Karpas-422 (cell line): ENCODE measurements around the gene RABGAP1L. TPM values are rescaled to one million over a fixed set of nuclear protein-coding genes. Genes with fewer than 3 reads are reported as not detected.

Experiments used
- DNase-seq: peaks from one replicate; pipeline ENCODE4 v3.0.0-alpha.2; 2015
- H2AFZ ChIP-seq: fragments of 200-600 bp; sonication (generic); 2 replicates; pipeline ENCODE4 v1.6.1; 2014; ENCODE audit warnings: antibody characterized with exemption, low read length, mixed read lengths
- H3K27ac ChIP-seq: fragments of 200-600 bp; sonication (generic); 2 replicates; pipeline ENCODE4 v1.5.1; 2014; ENCODE audit warnings: mild to moderate bottlenecking, low read length, moderate library complexity
- H3K27me3 ChIP-seq: fragments of 200-600 bp; sonication (generic); 2 replicates; pipeline ENCODE4 v1.6.1; 2014; ENCODE audit warnings: low read length, mixed read lengths
- H3K36me3 ChIP-seq: fragments of 200-600 bp; sonication (generic); 2 replicates; pipeline ENCODE4 v1.6.1; 2014; ENCODE audit warnings: low read length, mixed read lengths; ENCODE audit not compliant: insufficient read depth
- H3K4me1 ChIP-seq: fragments of 200-600 bp; sonication (generic); 2 replicates; pipeline ENCODE4 v1.6.1; 2014; ENCODE audit warnings: mild to moderate bottlenecking, low read length, mixed read lengths
- H3K4me2 ChIP-seq: fragments of 200-600 bp; sonication (generic); 2 replicates; pipeline ENCODE4 v1.6.1; 2014; ENCODE audit warnings: low read length, low read depth, mild to moderate bottlenecking; ENCODE audit not compliant: poor library complexity, severe bottlenecking
- H3K4me3 ChIP-seq: fragments of 200-600 bp; sonication (generic); 2 replicates; pipeline ENCODE4 v1.5.1; 2014; ENCODE audit warnings: mild to moderate bottlenecking, antibody characterized with exemption, low read length, mixed read lengths
- H3K79me2 ChIP-seq: fragments of 200-600 bp; sonication (generic); 2 replicates; pipeline ENCODE4 v1.6.1; 2014; ENCODE audit warnings: mild to moderate bottlenecking, low read length, mixed read lengths
- H3K9ac ChIP-seq: fragments of 200-600 bp; sonication (generic); 2 replicates; pipeline ENCODE4 v1.6.0; 2014; ENCODE audit warnings: low read length
- H3K9me2 ChIP-seq: fragments of 200-600 bp; sonication (generic), shearing (Covaris generic); replicated peaks from 2 replicates; pipeline ENCODE4 v1.6.0; 2014; ENCODE audit warnings: mild to moderate bottlenecking, low read length, moderate library complexity; ENCODE audit not compliant: insufficient read depth
- H3K9me3 ChIP-seq: fragments of 300-700, 200-600 bp; sonication (generic); 2 replicates; pipeline ENCODE4 v1.6.1; 2014; ENCODE audit warnings: low read length, mixed read lengths
- H4K20me1 ChIP-seq: fragments of 200-600 bp; sonication (generic); 2 replicates; pipeline ENCODE4 v1.6.1; 2014; ENCODE audit warnings: mild to moderate bottlenecking, antibody characterized with exemption, low read length, low read depth; ENCODE audit not compliant: insufficient read depth
- total RNA-seq: library from RNA; depleted of rRNA; stranded (reverse); fragments of >200 nt; shearing (Covaris generic); gene quantifications from 2 replicates; pipeline ENCODE4 v1.2.3, GENCODE V29; 2014; ENCODE audit warnings: low replicate concordance

RABGAP1L gene
- total RNA-seq, 1 experiment from 2014 or later: 28.9 TPM

DNA sequence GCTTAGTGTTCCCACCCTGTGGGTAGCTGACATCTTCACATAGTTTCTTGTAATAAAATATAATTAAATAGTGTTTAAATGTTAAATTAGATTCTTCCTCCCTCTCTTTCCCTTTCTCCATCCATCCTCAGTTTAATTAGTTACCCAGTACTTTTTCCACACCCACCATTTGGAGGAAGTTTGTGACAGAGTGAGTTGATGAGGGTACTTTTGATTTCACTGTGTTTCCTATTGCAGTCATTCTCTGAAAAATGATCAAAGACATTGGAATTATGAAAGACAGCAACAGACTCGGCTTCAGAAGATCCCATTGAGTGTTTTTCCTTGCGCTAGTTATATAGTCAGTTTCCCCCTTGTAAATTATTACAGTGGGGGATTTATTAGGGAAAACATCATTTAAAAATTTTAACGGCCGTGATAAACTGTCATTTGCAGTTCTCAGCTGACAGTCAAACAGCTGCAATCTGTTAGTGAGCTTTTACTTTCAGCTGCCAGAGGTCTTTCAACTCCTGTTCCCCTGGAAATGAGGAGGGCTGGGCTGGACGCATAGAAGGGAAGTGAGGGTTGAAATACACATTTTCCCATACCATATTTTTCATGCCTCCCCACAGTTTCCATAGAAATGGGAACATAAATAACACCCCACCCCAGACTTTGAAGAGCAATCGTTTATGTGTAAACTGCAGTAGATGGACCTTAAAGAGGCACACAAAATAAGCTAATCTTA lies 779.1 kb downstream of the RABGAP1L start:
- Histone ChIP-seq H4K20me1 (no peaks in the 10 kb centered on the region), H2AFZ (no peak overlapping the region), H3K9me3 (no peaks in the 10 kb centered on the region), H3K36me3 (no peaks in the 10 kb centered on the region), H3K4me3 (no peak overlapping the region), H3K9ac (no peak overlapping the region), H3K79me2 (no peaks in the 10 kb centered on the region), H3K27ac (no peak overlapping the region), H3K9me2 (no peaks in the 10 kb centered on the region), H3K4me2 (no peak overlapping the region), H3K27me3 (no peaks in the 10 kb centered on the region), H3K4me1 (peaks cover 12% of the 10 kb centered on the region)
- no peak for DNase-seq

DNA sequence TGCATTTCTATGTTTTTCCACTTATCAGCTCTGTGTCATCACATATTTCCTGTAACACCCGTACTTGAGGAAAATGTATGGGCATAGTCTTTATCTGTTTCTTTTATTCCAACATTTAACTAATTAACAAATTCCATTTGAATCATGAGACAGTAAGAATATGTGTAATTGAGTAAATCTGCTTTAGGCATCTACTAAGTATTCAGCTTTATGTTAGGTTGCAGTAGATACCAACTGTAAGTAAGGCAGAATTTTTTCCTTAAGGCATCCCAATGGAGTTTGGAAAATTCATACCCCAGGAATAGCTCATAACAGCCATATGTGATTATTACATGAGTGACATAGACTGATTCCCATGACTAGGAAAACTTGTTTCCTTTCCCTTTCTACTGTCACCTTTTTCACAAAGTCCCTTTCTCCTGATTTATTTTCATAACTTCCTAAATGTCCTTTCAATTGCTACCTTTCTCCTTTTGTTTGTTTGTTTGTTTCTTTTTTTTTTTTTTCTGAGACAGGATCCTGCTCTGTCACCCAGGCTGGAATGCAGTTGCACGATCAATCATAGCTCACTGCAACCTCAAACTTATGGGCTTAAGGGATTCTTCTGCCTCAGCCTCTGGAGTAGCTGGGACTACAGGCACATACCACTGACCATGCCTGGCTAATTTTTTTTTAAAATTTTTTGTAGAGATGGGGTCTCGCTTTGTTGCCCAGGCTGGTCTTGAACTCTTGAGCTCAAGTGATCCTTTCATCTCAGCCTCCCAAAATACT lies 780.6 kb downstream of the RABGAP1L start:
- no peak overlapping the region for H3K9ac ChIP-seq
- H3K4me2 ChIP-seq: no peak overlapping the region
- no peak for DNase-seq
- H3K4me1 ChIP-seq: peaks cover 12% of the 10 kb centered on the region
- no peak overlapping the region for H3K4me3 ChIP-seq
- no peak overlapping the region for H3K27ac ChIP-seq
- no peaks in the 10 kb centered on the region for H3K9me3 ChIP-seq
- no peak overlapping the region for H2AFZ ChIP-seq
- H4K20me1 ChIP-seq: no peaks in the 10 kb centered on the region
- no peaks in the 10 kb centered on the region for H3K36me3 ChIP-seq
- no peaks in the 10 kb centered on the region for H3K9me2 ChIP-seq
- H3K27me3 ChIP-seq: no peaks in the 10 kb centered on the region
- H3K79me2 ChIP-seq: no peaks in the 10 kb centered on the region

DNA sequence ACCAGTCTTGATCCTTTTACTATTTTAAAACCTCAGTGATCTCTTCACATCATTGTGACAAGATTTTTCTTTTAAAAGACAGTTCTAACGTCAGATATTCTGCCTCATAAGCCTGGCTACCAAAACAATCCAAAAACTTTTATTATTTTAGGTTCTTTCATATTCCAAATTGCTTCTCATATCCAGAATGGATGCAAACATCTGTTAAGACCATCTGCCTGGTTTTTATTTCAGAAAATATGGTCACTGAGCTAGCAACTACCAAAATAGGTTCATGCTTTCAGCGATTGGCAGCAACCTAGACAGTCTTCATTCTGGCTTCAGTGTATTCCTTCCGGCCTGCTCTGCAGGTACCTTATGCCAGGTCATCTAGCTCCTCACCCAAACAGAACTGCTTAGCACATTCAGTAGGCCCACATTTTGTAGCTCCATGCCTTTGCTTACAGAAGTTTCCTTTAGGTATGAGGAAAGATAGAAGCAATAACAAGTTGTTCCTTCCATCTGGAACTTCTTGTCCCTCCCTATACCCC lies 781.4 kb downstream of the RABGAP1L start:
- peaks cover 12% of the 10 kb centered on the region for H3K4me1 ChIP-seq
- no peaks in the 10 kb centered on the region for H3K9me2 ChIP-seq
- no peak overlapping the region for H2AFZ ChIP-seq
- H3K36me3 ChIP-seq: no peaks in the 10 kb centered on the region
- H4K20me1 ChIP-seq: no peaks in the 10 kb centered on the region
- H3K4me2 ChIP-seq: no peak overlapping the region
- H3K79me2 ChIP-seq: no peaks in the 10 kb centered on the region
- no peak for DNase-seq
- no peaks in the 10 kb centered on the region for H3K27me3 ChIP-seq
- no peak overlapping the region for H3K27ac ChIP-seq
- H3K9me3 ChIP-seq: no peaks in the 10 kb centered on the region
- no peak overlapping the region for H3K4me3 ChIP-seq
- H3K9ac ChIP-seq: no peak overlapping the region

DNA sequence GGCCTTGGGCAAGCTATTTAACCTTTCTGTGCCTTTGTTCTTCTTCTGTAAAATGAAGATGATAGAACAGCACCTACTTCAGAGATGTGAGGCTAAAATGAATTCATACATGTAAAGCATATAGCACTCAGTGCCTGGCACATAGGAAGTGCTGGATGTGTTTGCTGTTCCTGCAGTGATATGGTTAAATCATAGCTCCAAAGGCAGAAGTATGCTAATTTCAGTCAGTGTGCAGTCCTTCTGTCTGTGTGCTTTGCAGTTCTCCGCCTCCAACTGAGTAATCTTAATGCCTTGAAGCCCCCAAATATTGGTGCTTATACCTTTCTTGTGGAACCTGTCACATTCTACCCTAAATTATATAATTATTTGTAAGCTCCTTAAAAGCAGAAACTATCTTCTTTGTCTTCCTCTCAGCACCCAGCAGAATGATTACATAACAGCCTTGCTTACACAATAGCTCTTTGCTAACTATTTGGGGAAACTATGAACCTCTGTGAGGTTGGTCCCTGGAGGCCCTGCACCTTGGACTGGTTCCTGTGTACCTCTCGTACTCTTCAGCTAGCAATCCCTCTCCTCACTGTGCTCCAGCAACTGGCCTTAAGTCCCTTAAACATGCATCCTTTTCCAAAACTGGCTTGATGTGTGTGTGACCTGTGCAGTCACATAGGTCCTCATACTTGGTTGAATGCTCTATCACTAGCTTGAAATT lies 783.4 kb downstream of the RABGAP1L start:
- H3K4me1 ChIP-seq: peaks cover 12% of the 10 kb centered on the region
- H3K4me3 ChIP-seq: no peak overlapping the region
- no peaks in the 10 kb centered on the region for H3K9me3 ChIP-seq
- H3K4me2 ChIP-seq: peak overlapping the region; percentile 46
- H2AFZ ChIP-seq: 0 out of 2 replicates have a peak overlapping the region, but pooled peaks have one; percentile 8
- H3K79me2 ChIP-seq: no peaks in the 10 kb centered on the region
- peak overlapping the region; percentile 33; the same call in 1 of the 2 replicates for H3K9ac ChIP-seq
- H3K27ac ChIP-seq: peak overlapping the region; percentile 27; the same call in 1 of the 2 replicates
- H3K36me3 ChIP-seq: no peaks in the 10 kb centered on the region
- no peaks in the 10 kb centered on the region for H4K20me1 ChIP-seq
- no peaks in the 10 kb centered on the region for H3K9me2 ChIP-seq
- DNase-seq: peak; percentile 63
- H3K27me3 ChIP-seq: no peaks in the 10 kb centered on the region

DNA sequence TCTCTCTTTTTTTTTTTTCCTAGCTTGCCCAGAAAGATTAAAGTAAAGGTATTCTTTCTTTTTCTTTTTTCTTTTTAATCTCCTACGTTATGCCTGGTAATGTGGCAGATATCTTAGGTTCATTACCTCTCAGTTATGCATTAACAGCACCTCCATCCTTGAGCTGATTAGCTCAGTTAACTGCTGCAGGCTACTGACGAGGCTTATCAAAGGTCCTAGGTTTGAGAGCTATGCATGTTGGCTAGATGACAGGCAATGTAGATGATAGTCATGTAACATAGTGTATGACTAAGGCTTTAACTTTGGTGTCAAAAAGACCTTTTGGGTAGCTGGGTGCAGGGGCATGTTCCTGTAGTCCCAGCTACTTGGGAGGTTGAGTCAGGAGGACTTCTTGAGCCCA lies 786.7 kb downstream of the RABGAP1L start:
- Histone ChIP-seq H4K20me1 (no peaks in the 10 kb centered on the region), H2AFZ (no peak overlapping the region), H3K9me3 (no peaks in the 10 kb centered on the region), H3K36me3 (no peaks in the 10 kb centered on the region), H3K27ac (no peak overlapping the region), H3K79me2 (no peaks in the 10 kb centered on the region), H3K27me3 (no peaks in the 10 kb centered on the region), H3K9me2 (no peaks in the 10 kb centered on the region), H3K9ac (no peak overlapping the region), H3K4me2 (no peak overlapping the region), H3K4me3 (no peak overlapping the region), H3K4me1 (peaks cover 15% of the 10 kb centered on the region)
- no peak for DNase-seq

DNA sequence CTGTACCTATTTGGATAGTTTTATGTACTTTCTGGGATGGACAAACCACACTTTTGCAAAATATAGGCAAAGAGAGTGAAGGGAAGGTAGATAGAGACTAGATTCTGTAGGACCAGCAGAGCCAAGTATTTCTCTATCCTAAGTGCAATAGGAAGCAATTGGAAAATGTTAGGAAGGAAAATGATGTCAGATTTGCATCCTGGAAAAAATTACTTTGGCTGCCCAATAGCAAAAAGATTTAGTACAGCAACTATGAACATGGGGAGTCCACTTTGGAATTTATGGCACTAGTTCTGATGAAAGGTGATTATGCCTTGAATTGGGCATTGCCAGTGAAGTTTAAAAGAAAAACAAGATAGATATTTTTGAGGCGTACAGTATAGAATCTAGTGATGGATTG lies 789.7 kb downstream of the RABGAP1L start:
- no peaks in the 10 kb centered on the region for H4K20me1 ChIP-seq
- no peaks in the 10 kb centered on the region for H3K36me3 ChIP-seq
- no peak overlapping the region for H2AFZ ChIP-seq
- H3K4me2 ChIP-seq: no peak overlapping the region
- peaks cover 19% of the 10 kb centered on the region for H3K4me1 ChIP-seq
- H3K9me2 ChIP-seq: no peaks in the 10 kb centered on the region
- H3K79me2 ChIP-seq: no peaks in the 10 kb centered on the region
- no peak overlapping the region for H3K9ac ChIP-seq
- no peaks in the 10 kb centered on the region for H3K27me3 ChIP-seq
- no peak overlapping the region for H3K27ac ChIP-seq
- H3K4me3 ChIP-seq: no peak overlapping the region
- H3K9me3 ChIP-seq: no peaks in the 10 kb centered on the region
- DNase-seq: no peak

DNA sequence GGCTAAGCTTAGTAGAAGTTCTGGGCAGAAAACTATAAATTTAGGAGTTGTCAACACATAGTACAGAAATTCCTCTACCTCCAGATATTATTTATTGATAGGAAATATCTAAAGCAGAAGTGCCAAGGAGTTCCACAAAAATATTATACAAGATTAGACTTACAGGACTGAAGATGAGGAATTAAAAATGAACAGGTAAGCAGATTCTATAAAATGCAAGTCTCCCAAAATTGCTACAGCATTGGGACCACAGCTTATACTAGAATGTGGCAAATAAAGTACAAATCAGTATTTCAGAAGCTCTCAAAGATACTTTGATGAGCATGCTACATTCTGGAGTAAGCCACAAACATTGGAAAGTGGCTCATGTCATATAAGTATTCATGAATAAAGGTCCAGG lies 790.3 kb downstream of the RABGAP1L start:
- Histone ChIP-seq H3K36me3 (no peaks in the 10 kb centered on the region), H3K4me3 (no peak overlapping the region), H2AFZ (no peak overlapping the region), H3K9ac (no peak overlapping the region), H3K27ac (no peak overlapping the region), H4K20me1 (no peaks in the 10 kb centered on the region), H3K79me2 (no peaks in the 10 kb centered on the region), H3K4me2 (no peak overlapping the region), H3K9me2 (no peaks in the 10 kb centered on the region), H3K9me3 (no peaks in the 10 kb centered on the region), H3K4me1 (peaks cover 25% of the 10 kb centered on the region), H3K27me3 (no peaks in the 10 kb centered on the region)
- DNase-seq: no peak
